Gastroesophageal sphincter (tissue), 3 donors: ENCODE data around the gene TNFRSF14.

ENCODE experiments used
- POLR2A ChIP-seq, 2 donors: fragments of 450-650 bp; IDR thresholded peaks; one replicate each; pipeline ENCODE4 v1.6.1; 2017; ENCODE audit warnings: antibody characterized with exemption in 2 of 2, mild to moderate bottlenecking in 2 of 2, moderate library complexity in 1 of 2
- TF ChIP-seq, protein P1 (sequence below), 4 experiments: fragments of 200-600 bp in 2 of 4; fragments of 450-650 bp in 2 of 4; sonication (generic) in 1 of 4; IDR thresholded peaks; one replicate each; pipeline ENCODE4 v1.5.1; 2017 to 2019; ENCODE audit warnings: antibody characterized with exemption in 4 of 4, mild to moderate bottlenecking in 2 of 4, moderate library complexity in 2 of 4

DNA sequence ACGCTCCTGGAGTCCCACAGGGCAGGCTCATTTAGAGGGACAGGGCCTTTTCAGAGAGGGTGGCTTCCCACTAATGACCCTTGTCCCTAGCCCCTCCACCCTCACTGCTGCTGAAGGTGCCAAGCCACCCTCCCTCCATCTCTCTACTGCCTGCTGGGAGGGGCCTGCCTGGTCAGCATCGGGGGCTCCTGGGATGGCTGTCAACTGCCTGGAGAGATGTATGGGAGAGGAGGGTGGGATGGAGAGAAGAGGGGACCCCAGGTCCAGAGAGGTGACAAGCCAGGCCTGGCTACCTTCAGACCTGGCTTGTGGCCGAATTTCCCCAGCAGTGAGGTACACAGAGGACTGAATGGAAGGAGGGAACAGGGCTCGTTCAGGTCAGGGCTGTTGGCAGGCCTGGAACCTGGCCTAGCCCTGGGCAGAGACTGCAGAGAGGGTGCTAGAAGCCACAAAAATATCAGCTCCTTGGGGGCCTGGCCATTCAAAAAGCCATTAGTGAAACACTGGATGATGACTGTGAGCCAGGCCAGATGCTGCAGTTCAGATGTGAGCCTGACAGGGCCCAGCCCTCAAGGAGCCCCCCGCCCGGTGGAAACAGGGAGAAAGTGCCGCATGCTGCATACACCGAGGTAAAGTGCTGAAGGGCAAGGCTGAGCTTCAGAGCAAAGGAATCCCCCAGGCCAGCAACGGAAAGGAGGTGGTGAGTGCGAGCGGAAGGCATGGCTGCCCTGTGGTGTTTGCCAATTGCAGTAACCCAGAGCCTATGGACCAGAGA is 56.6 kb downstream of the TNFRSF14 start:
- TF ChIP-seq, protein P1, sequence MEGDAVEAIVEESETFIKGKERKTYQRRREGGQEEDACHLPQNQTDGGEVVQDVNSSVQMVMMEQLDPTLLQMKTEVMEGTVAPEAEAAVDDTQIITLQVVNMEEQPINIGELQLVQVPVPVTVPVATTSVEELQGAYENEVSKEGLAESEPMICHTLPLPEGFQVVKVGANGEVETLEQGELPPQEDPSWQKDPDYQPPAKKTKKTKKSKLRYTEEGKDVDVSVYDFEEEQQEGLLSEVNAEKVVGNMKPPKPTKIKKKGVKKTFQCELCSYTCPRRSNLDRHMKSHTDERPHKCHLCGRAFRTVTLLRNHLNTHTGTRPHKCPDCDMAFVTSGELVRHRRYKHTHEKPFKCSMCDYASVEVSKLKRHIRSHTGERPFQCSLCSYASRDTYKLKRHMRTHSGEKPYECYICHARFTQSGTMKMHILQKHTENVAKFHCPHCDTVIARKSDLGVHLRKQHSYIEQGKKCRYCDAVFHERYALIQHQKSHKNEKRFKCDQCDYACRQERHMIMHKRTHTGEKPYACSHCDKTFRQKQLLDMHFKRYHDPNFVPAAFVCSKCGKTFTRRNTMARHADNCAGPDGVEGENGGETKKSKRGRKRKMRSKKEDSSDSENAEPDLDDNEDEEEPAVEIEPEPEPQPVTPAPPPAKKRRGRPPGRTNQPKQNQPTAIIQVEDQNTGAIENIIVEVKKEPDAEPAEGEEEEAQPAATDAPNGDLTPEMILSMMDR (IDR thresholded peaks at IDR 0.05) = no peak
- no peak for TF ChIP-seq POLR2A (IDR thresholded peaks at IDR 0.05)
